Stimulated activated memory B cell treated with anti-CD40 and anti-IgM and Interleukin-4, amounts not matched to agents 10 μg/mL and 1 μg/mL and 100 μg/mL, for 72 hours (primary cell): ENCODE data around the gene TEX2.
"Not testable (repeated sequence)": the region's sequence is repeated elsewhere in the genome, so short reads cannot be mapped to it uniquely, and the experiment has no call there.

Experiments used
- ATAC-seq: fragments of 150-1000 bp; cut with Tn5 transposase; 2 replicates; pipeline ENCODE4 v1.10.0; 2021
- H3K27ac Mint-ChIP-seq: one replicate; pipeline ENCODE4 v1.8.0; 2022; ENCODE audit warnings: mild to moderate bottlenecking, mixed read lengths
- H3K27me3 Mint-ChIP-seq: one replicate; pipeline ENCODE4 v1.8.0; 2022; ENCODE audit warnings: mixed read lengths
- H3K36me3 Mint-ChIP-seq: one replicate; pipeline ENCODE4 v1.8.0; 2022; ENCODE audit warnings: mixed read lengths
- H3K4me1 Mint-ChIP-seq: one replicate; pipeline ENCODE4 v1.8.0; 2022; ENCODE audit warnings: mixed read lengths
- H3K4me3 Mint-ChIP-seq: one replicate; pipeline ENCODE4 v1.8.0; 2022; ENCODE audit warnings: mild to moderate bottlenecking, moderate library complexity, mixed read lengths
- H3K9me3 Mint-ChIP-seq: one replicate; pipeline ENCODE4 v1.8.0; 2022; ENCODE audit warnings: mixed read lengths

The TEX2 gene

GRCh38 chr17:64125937-64126336 is 137.1 kb downstream of the TEX2 start:
- Mint-ChIP-seq H3K9me3 (no peaks in the 10 kb centered on the region), H3K4me3 (no peak overlapping the region), H3K36me3 (peaks cover 4% of the 10 kb centered on the region), H3K27ac (no peak overlapping the region), H3K27me3 (no peaks in the 10 kb centered on the region), H3K4me1 (peaks cover 19% of the 10 kb centered on the region)
- ATAC-seq: no peak

- peaks cover 4% of the 10 kb centered on the region for H3K36me3 Mint-ChIP-seq
- H3K27me3 Mint-ChIP-seq: no peaks in the 10 kb centered on the region
- H3K27ac Mint-ChIP-seq: no peak overlapping the region
- no peak for ATAC-seq
- H3K9me3 Mint-ChIP-seq: no peaks in the 10 kb centered on the region
- H3K4me3 Mint-ChIP-seq: no peak overlapping the region
- H3K4me1 Mint-ChIP-seq: peaks cover 19% of the 10 kb centered on the region
Observed at GRCh38 chr17:64124609-64125008, 138.5 kb downstream of the TEX2 start.

GRCh38 chr17:64123114-64123513 is 139.9 kb downstream of the TEX2 start:
- Mint-ChIP-seq H3K27ac (no peak overlapping the region), H3K27me3 (no peaks in the 10 kb centered on the region), H3K4me3 (no peak overlapping the region), H3K9me3 (no peaks in the 10 kb centered on the region), H3K36me3 (peaks cover 4% of the 10 kb centered on the region), H3K4me1 (peaks cover 12% of the 10 kb centered on the region)
- ATAC-seq: no peak

GRCh38 chr17:64120972-64121786 is 141.9 kb downstream of the TEX2 start:
- Mint-ChIP-seq H3K4me3 (peak overlapping the region; percentile 47), H3K4me1 (peaks cover 12% of the 10 kb centered on the region), H3K27ac (peak overlapping the region; percentile 63)
- H3K27me3 Mint-ChIP-seq, H3K36me3 Mint-ChIP-seq, H3K9me3 Mint-ChIP-seq: not testable (repeated sequence)
- peak; percentile 72 for ATAC-seq

- H3K27ac Mint-ChIP-seq: peak overlapping the region; percentile 63
- peaks cover 12% of the 10 kb centered on the region for H3K4me1 Mint-ChIP-seq
Observed at GRCh38 chr17:64120159-64120810, 142.8 kb downstream of the TEX2 start.

GRCh38 chr17:64117981-64118979 is 144.8 kb downstream of the TEX2 start:
- no peak overlapping the region for H3K27ac Mint-ChIP-seq
- no peak overlapping the region for H3K4me3 Mint-ChIP-seq
- no peaks in the 10 kb centered on the region for H3K27me3 Mint-ChIP-seq
- peaks cover 12% of the 10 kb centered on the region for H3K4me1 Mint-ChIP-seq
- H3K36me3 Mint-ChIP-seq: no peaks in the 10 kb centered on the region
- no peak for ATAC-seq
- no peaks in the 10 kb centered on the region for H3K9me3 Mint-ChIP-seq

More at GRCh38 chr17:64120159-64120810, 142.8 kb downstream of the TEX2 start:
- H3K27me3 Mint-ChIP-seq: no peaks in the 10 kb centered on the region
- no peaks in the 10 kb centered on the region for H3K9me3 Mint-ChIP-seq
- H3K36me3 Mint-ChIP-seq: peaks cover 4% of the 10 kb centered on the region
- H3K4me3 Mint-ChIP-seq: no peak overlapping the region
- ATAC-seq: no peak

- Mint-ChIP-seq H3K27ac (no peak overlapping the region), H3K27me3 (no peaks in the 10 kb centered on the region), H3K9me3 (no peaks in the 10 kb centered on the region), H3K36me3 (no peaks in the 10 kb centered on the region), H3K4me1 (peaks cover 8% of the 10 kb centered on the region), H3K4me3 (no peak overlapping the region)
- no peak for ATAC-seq
Observed at GRCh38 chr17:64115822-64116534, 147.1 kb downstream of the TEX2 start.

- H3K36me3 Mint-ChIP-seq: no peaks in the 10 kb centered on the region
- ATAC-seq: no peak
Observed at GRCh38 chr17:64115043-64115698, 147.9 kb downstream of the TEX2 start.

GRCh38 chr17:64113006-64113405 is 150.1 kb downstream of the TEX2 start:
- H3K4me3 Mint-ChIP-seq: no peak overlapping the region
- ATAC-seq: no peak
- no peak overlapping the region for H3K27ac Mint-ChIP-seq
- H3K36me3 Mint-ChIP-seq: no peaks in the 10 kb centered on the region
- H3K27me3 Mint-ChIP-seq: no peaks in the 10 kb centered on the region
- peaks cover 8% of the 10 kb centered on the region for H3K4me1 Mint-ChIP-seq
- H3K9me3 Mint-ChIP-seq: no peaks in the 10 kb centered on the region

More at GRCh38 chr17:64115043-64115698, 147.9 kb downstream of the TEX2 start:
- Mint-ChIP-seq H3K9me3 (no peaks in the 10 kb centered on the region), H3K4me1 (no peaks in the 10 kb centered on the region), H3K4me3 (no peak overlapping the region), H3K27ac (no peak overlapping the region), H3K27me3 (no peaks in the 10 kb centered on the region)

GRCh38 chr17:64111831-64112230 is 151.2 kb downstream of the TEX2 start:
- Mint-ChIP-seq H3K36me3 (no peaks in the 10 kb centered on the region), H3K4me3 (no peak overlapping the region), H3K27me3 (no peaks in the 10 kb centered on the region), H3K27ac (no peak overlapping the region), H3K9me3 (no peaks in the 10 kb centered on the region), H3K4me1 (peaks cover 8% of the 10 kb centered on the region)
- no peak for ATAC-seq

GRCh38 chr17:64110379-64111152 is 152.5 kb downstream of the TEX2 start:
- Mint-ChIP-seq H3K27ac (no peak overlapping the region), H3K9me3 (no peaks in the 10 kb centered on the region), H3K27me3 (no peaks in the 10 kb centered on the region), H3K36me3 (no peaks in the 10 kb centered on the region), H3K4me3 (no peak overlapping the region), H3K4me1 (peaks cover 8% of the 10 kb centered on the region)
- ATAC-seq: no peak

- Mint-ChIP-seq H3K27me3 (no peaks in the 10 kb centered on the region), H3K4me3 (no peak overlapping the region), H3K4me1 (peaks cover 8% of the 10 kb centered on the region), H3K27ac (peak overlapping the region; percentile 24), H3K36me3 (no peaks in the 10 kb centered on the region), H3K9me3 (no peaks in the 10 kb centered on the region)
- no peak for ATAC-seq
Observed at GRCh38 chr17:64109400-64109799, 153.7 kb downstream of the TEX2 start.

GRCh38 chr17:64107500-64108236 is 155.4 kb downstream of the TEX2 start:
- ATAC-seq: no peak
- peaks cover 14% of the 10 kb centered on the region for H3K4me1 Mint-ChIP-seq
- no peaks in the 10 kb centered on the region for H3K27me3 Mint-ChIP-seq
- H3K4me3 Mint-ChIP-seq: no peak overlapping the region
- no peaks in the 10 kb centered on the region for H3K36me3 Mint-ChIP-seq
- no peak overlapping the region for H3K27ac Mint-ChIP-seq
- no peaks in the 10 kb centered on the region for H3K9me3 Mint-ChIP-seq
